ENCODE measurements around the gene DMXL2.

Gene DMXL2

GRCh38 chr15:51475736-51476135, 146.8 kb downstream of the DMXL2 start:
- Histone ChIP-seq H3K9me3 (no peaks in the 10 kb centered on the region), H3K4me3 (no peak overlapping the region), H3K27ac (no peak overlapping the region), H3K27me3 (no peaks in the 10 kb centered on the region), H3K4me1 (no peaks in the 10 kb centered on the region), H3K36me3 (peaks cover 0 to 8% (median 0%) of the 10 kb centered on the region in 3 donors)
- intact Hi-C loops (cut with DNase I; ENCODE audit: low total_unique reads), result no loop called here
- no peak for DNase-seq
- no peak for TF ChIP-seq CTCF (IDR thresholded peaks at IDR 0.05)

GRCh38 chr15:51470512-51470911, 152.1 kb downstream of the DMXL2 start:
- no peak overlapping the region for H3K4me3 ChIP-seq
- no peaks in the 10 kb centered on the region for H3K27me3 ChIP-seq
- intact Hi-C loops (cut with DNase I; ENCODE audit: low total_unique reads), result no loop called here
- peaks cover 0 to 17% (median 12%) of the 10 kb centered on the region in 3 donors for H3K36me3 ChIP-seq
- H3K27ac ChIP-seq, result no peak overlapping the region
- TF ChIP-seq CTCF (IDR thresholded peaks at IDR 0.05), result no peak
- H3K4me1 ChIP-seq, result no peaks in the 10 kb centered on the region
- no peak for DNase-seq
- H3K9me3 ChIP-seq, result no peaks in the 10 kb centered on the region

- H3K4me1 ChIP-seq, result no peaks in the 10 kb centered on the region
- intact Hi-C loops (cut with DNase I; ENCODE audit: low total_unique reads), result no loop called here
- H3K27me3 ChIP-seq, result no peaks in the 10 kb centered on the region
- no peak for TF ChIP-seq CTCF (IDR thresholded peaks at IDR 0.05)
- no peak for DNase-seq
- peaks cover 20 to 40% (median 35%) of the 10 kb centered on the region in 3 donors for H3K36me3 ChIP-seq
- no peak overlapping the region for H3K4me3 ChIP-seq
- H3K9me3 ChIP-seq, result no peaks in the 10 kb centered on the region
- no peak overlapping the region for H3K27ac ChIP-seq
These were observed 161.8 kb downstream of the DMXL2 start for GRCh38 chr15:51460796-51461195.

- no peaks in the 10 kb centered on the region for H3K9me3 ChIP-seq
- intact Hi-C loops (cut with DNase I; ENCODE audit: low total_unique reads), result no loop called here
- no peaks in the 10 kb centered on the region for H3K27me3 ChIP-seq
- no peak overlapping the region for H3K27ac ChIP-seq
- H3K4me3 ChIP-seq, result no peak overlapping the region
- no peaks in the 10 kb centered on the region for H3K4me1 ChIP-seq
- H3K36me3 ChIP-seq, result peaks cover 39 to 49% (median 41%) of the 10 kb centered on the region in 3 donors
- no peak for DNase-seq
- no peak for TF ChIP-seq CTCF (IDR thresholded peaks at IDR 0.05)
These were observed 172.6 kb downstream of the DMXL2 start for GRCh38 chr15:51450001-51450400.

GRCh38 chr15:51448622-51449399, 173.8 kb downstream of the DMXL2 start:
- H3K27ac ChIP-seq, result no peak overlapping the region
- H3K27me3 ChIP-seq, result no peaks in the 10 kb centered on the region
- peaks cover 29 to 42% (median 38%) of the 10 kb centered on the region in 3 donors for H3K36me3 ChIP-seq
- no peak for DNase-seq
- intact Hi-C loops (cut with DNase I; ENCODE audit: low total_unique reads), result no loop called here
- TF ChIP-seq CTCF (IDR thresholded peaks at IDR 0.05), result no peak
- no peak overlapping the region for H3K4me3 ChIP-seq
- H3K4me1 ChIP-seq, result no peaks in the 10 kb centered on the region
- no peaks in the 10 kb centered on the region for H3K9me3 ChIP-seq
